HL-60 (cell line): ENCODE measurements around the gene CDH2.

Experiments
- CTCF ChIP-seq: IDR thresholded peaks from one replicate; pipeline ENCODE4 v1.5.1; 2011; ENCODE audit warnings: low read length, control low read depth, inconsistent platforms; ENCODE audit not compliant: insufficient read depth
- GABPA ChIP-seq: IDR thresholded peaks from 2 replicates; pipeline ENCODE4 v1.6.1; 2012; ENCODE audit warnings: low read depth
- POLR2AphosphoS5 ChIP-seq: IDR thresholded peaks from 2 replicates; pipeline ENCODE4 v1.6.1; 2012; ENCODE audit warnings: low read depth
- REST ChIP-seq: IDR thresholded peaks from 2 replicates; pipeline ENCODE4 v1.6.1; 2012; ENCODE audit warnings: low read depth; ENCODE audit not compliant: insufficient replicate concordance
- SPI1 ChIP-seq: IDR thresholded peaks from 2 replicates; pipeline ENCODE4 v1.6.1; 2012; ENCODE audit warnings: low read depth, mild to moderate bottlenecking, borderline replicate concordance

- no peak for TF ChIP-seq POLR2AphosphoS5
- TF ChIP-seq CTCF, result no peak
- no peak for TF ChIP-seq GABPA
- no peak for TF ChIP-seq REST
- no peak for TF ChIP-seq SPI1
Measured at GRCh38 chr18:28114472-28114871, 62.5 kb downstream of the CDH2 start.
